ENCODE data around the gene TBC1D17.

DNA sequence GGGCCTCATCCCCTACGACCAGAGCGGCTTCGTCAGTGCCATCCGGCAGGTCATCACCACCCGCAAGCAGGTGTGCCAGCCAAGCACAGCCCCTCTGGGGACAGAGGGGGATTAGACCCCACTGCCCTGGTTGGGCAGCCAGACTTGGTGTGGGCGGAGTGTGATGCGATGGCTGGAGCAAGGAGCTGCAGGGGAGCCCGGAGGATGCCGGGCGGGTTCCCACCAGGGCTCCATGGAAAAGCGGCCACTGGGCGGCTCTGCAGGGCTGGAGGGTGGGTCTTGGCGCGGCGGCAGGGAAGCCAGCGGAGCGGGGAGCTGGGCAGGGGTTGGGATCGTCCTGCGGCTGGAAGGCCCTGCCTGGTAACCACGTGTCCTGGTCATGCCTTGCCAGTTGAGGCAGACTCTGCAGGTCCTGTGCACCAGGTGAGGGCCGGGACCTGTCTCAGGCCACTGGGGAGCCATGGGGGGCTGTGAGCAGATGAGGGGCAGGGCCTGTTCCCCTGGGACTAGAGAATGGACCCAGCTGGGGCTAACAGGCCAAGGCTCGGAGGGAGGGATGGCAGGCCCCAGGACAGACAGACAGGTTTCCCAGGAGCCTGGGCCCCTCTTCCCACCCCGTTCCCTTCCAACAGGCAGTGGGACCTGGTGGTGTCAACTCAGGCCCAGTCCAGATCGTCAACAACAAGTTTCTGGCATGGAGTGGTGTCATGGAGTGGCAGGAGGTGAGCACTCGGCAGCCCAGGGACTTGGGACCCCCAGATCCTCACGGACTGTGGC, 20.3 kb upstream of the TBC1D17 start:
- TF ChIP-seq EZH2phosphoT487 (IDR thresholded peaks at IDR 0.05; ENCODE audit: insufficient read depth, low read depth) (no peak), EZH2 (IDR thresholded peaks at IDR 0.05; ENCODE audit: insufficient read depth, poor library complexity, severe bottlenecking) (no peak)

Measured in GM23248 (cell line).